Suppressor macrophage (primary cell): ENCODE measurements around the gene CIB1.

Source experiments
- DNase-seq, 4 experiments: peaks; one replicate each; pipeline ENCODE4 v3.0.0-alpha.2; 2020 to 2022

Gene CIB1

GRCh38 chr15:90214553-90215196, 19.1 kb downstream of the CIB1 start:
- peak; percentile 71 to 79 (median 75) for DNase-seq

GRCh38 chr15:90213818-90214204, 19.9 kb downstream of the CIB1 start:
- DNase-seq, result no peak

- no peak for DNase-seq
Observed at GRCh38 chr15:90213122-90213817, 20.5 kb downstream of the CIB1 start.

DNA sequence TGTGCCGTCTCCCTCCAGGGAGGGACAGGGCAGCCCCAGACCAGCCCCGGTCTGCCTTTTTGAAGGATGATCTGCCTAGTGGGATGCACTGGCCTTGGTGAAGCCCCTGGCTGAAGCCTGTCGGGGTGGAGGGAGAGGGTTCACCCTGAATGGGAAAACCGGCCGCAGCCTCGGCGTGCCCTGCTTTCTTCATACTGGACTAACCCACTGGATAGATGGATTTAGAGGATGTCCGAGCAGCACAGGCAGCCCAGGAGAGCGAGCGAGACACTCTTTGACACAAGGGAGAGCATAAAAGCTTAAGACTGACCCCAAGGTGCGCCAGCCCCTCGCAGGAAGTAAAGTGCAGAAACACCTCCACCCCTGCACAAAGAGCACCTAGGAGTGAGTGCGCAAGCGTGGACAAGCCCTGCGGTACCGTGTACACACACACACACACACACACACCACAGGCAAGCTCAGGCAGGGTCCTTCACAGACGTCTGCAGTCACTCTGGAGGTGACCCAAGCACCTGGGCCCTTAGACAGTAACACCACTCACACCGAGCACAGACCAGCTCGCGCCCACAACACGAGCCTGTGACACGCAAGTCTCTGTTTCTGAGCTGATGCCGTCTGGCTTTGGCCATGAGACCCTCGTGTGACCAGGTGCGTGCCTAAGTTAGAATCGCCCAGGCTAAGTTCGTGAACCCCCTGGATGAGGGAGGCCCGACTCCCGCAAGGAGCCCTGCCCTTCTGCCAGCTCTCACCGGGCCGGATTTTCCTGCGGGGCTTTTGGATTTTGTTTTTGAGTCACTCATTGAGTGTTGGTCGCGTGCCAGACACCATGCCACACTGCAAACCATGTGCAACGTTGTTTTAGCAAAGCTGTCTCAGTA, 21.3 kb downstream of the CIB1 start:
- no peak for DNase-seq

DNA sequence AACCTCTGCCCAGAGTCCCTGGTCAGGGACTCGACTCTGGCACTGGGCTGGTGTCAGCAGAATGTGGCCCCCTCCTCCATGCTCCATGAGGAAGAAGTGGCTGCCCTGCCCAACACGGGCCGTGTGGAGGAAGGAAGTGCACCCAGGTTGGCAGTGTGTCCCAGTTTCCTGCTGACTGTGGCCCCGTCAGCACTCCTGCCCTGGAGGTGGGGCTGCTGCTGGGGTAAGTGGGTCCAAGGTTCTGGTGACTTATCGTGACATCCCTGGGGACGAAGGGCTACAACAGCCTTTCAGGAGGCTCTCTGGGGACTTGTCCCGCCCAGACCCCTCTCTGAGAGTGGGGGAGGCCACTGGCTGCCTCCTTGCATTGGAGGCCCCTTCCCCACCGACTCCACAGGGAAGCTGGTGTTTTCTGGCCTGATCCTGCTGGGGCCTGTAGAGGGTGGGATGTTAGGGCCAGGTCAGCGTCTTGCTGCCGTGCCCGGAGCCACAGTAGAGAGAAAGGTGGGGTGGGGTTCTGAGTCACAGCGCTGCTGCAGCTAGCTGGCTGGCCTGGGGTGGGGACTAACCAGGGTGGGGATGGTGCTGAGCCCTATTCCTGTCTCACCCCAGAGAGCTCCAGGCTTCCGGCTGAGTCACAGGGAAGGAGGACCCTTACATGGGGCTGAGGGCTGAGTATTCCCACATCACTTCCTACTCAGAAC, 22.1 kb downstream of the CIB1 start:
- peak in 3 of 4 experiments; percentile 40 to 54 (median 41) for DNase-seq

DNA sequence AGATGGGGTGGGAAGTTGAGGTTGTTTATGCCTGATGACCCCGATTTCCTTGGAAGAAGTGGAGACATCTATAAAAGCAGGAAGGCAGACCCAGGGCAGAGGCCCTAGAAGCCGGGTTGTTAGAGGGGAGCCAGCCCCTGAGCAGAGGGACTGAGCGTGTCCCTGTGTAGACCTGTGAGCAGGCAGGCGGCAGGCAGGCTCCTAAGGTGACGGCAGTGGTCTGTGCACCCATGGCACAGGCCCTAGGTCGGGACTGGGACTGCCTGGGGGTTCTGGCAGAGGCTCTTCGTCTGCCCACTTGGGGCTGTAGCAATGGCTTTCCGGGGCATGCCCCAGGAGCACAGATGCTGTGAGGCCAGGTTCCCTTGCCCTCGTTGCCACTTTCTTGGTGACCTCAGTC, 22.7 kb downstream of the CIB1 start:
- no peak for DNase-seq

- DNase-seq, result no peak
Observed at GRCh38 chr15:90210593-90210992, 23.1 kb downstream of the CIB1 start.

- DNase-seq, result peak in 1 of 4 experiments; percentile 44
Observed at GRCh38 chr15:90209591-90209990, 24.1 kb downstream of the CIB1 start.

DNA sequence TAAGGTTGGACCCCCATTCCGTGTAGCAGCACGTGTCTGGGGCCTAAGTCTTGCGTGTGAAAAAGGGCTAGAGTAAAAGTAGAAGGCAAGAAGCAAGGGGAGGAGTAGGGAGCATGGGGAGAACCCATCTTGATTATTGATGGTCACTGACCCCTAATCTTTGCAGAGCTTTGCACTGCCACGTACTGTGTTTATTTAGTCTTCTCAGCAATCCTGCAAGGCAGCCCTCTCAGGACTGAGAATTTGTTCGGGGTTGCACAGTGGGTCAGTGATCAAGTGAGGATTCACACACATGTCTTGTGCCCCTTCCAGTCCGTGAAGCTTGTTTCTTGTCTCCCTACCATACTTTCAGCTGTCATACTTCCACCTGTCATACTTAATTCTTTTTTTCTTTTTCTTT, 25.4 kb downstream of the CIB1 start:
- no peak for DNase-seq

DNA sequence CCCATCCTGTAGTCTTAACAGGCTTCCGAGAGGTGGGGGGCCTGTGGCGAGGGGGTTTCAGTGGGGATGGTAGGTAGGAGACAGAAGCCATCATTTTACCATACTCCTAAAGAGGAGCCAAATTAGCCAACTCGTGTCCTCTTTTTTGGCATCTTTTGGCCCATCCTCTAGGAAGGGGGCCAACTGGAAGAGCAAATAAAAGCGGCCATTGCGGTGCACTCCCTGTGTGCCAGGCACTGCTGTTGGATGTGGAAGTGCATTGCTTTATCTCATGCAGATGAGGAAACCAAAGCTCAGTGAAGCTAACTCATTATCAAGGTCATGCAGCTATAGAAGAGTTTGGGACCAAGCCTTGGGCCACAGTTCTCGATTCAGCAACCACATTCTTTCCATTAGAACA, 26.5 kb downstream of the CIB1 start:
- DNase-seq, result no peak

GRCh38 chr15:90205886-90206285, 27.9 kb downstream of the CIB1 start:
- peak; percentile 27 to 81 (median 58) for DNase-seq

- DNase-seq, result no peak
Observed at GRCh38 chr15:90205050-90205848, 28.5 kb downstream of the CIB1 start.

GRCh38 chr15:90203922-90204321, 29.8 kb downstream of the CIB1 start:
- DNase-seq, result no peak

- no peak for DNase-seq
Observed at GRCh38 chr15:90203473-90203872, 30.3 kb downstream of the CIB1 start.

GRCh38 chr15:90202929-90203328, 30.8 kb downstream of the CIB1 start:
- no peak for DNase-seq

DNA sequence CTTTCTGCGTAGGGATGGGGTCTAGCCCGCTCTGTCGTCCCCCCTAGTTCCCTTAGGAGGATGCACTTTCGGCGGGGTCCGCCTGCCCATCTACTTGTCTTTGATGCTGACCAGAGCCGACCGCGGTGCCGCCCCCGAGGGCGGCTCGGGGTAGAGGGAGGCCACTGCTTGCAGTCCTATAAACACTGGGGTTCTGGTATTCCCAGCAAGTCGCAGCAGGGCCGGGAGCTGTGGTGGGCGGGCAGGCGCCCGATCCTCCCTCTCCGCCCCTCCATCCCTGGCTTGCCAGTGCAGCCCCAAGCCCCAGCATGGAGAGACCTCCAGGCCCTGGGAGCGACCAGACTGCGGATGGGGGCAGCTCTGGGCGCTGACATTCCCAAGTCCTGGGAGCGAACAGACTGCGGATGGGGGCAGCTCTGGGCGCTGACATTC, 31.8 kb downstream of the CIB1 start:
- DNase-seq, result peak in 1 of 4 experiments; percentile 28

GRCh38 chr15:90201130-90201943, 32.4 kb downstream of the CIB1 start, which contains the start of gene SEMA4B:
Gene SEMA4B (plus strand): TSS chr15:90201330. CDS start chr15:90201579, 249 bp downstream.
- DNase-seq, result peak; percentile 78 to 92 (median 88)

DNA sequence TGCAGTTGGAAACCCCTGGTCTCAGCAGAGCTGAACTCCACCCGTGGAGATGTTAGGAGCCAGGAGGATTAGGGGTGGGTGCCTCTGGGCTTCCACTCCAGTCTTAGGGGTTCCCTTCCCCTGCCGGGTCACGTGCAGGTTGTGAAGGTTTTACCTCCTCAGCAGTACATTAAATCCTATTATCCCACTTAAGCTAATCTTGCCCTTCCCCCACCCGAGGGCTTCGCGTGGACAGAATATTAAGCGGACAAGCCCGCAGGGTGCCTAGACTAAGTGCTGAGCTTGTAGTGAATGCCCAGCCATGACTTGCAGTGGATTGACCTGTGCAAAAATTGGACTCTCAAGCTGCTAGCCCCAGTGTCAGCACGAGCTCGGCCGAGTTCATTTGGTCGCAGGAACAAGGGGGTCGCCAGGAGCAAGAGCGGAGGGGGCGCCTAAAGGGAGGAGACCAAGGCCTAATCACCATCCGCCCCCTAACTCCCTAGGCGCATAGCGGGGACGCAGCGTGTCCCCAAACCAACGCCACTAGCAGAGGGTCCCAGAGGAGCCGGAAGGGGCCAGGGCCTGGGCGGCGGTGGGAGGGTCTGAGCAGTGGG, 33.1 kb downstream of the CIB1 start:
- DNase-seq, result peak in 1 of 4 experiments; percentile 29

- no peak for DNase-seq
Observed at GRCh38 chr15:90194655-90195054, 39.1 kb downstream of the CIB1 start.
